Measurements from ENCODE around the gene HOXC13.

Gene HOXC13

GRCh38 chr12:53955036-53955775 lies 16.6 kb downstream of the HOXC13 start:
- no peak for DNase-seq

GRCh38 chr12:53955776-53956250 lies 17.2 kb downstream of the HOXC13 start:
- DNase-seq: no peak

DNA sequence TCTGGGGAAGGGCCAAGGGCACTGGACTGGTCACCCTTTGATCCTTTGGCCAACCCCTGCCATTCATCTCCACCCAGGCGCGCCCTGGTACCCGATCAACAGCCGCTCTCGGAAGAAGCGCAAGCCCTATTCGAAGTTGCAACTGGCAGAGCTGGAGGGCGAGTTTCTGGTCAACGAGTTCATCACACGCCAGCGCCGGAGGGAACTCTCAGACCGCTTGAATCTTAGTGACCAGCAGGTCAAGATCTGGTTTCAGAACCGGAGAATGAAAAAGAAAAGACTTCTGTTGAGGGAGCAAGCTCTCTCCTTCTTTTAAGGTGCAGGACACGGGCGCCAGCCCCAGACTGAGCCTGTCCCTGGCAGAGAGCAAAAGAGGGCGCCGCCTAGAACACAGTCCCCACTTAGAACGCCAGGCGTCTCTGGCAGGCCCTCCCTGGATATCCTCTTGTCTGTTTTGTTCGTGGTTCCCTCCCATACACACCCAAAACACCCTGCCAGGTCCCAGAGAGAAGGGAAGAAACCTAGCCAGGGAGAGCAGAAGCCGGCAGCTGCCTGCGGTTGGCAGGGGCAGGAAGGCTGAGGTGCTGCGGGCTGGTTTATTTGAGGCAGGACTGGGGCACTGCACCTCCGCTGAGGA lies 17.7 kb downstream of the HOXC13 start:
- no peak for DNase-seq

GRCh38 chr12:53956914-53957536 lies 18.4 kb downstream of the HOXC13 start:
- no peak for DNase-seq

DNA sequence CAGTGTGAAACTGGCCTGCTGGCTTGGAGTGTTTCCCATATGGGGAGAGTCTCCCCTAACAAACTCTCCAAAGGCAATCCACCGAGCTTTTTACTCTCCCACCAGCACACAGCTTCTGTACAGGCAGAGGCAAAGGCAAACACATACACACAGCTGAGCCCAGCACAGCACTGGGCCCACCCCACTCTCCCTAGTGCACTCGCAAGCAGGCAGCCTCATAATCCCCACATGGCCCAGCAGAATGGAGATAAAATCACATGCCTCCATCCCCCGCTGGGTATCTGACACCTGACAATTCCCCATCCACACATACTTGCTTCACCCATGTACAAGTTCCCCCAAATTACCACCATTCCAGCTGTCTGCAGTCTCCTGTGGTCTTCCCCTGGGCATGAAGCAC lies 19.5 kb downstream of the HOXC13 start:
- DNase-seq: no peak

- no peak for DNase-seq
Measured at GRCh38 chr12:53959314-53959713, 20.7 kb downstream of the HOXC13 start.

DNA sequence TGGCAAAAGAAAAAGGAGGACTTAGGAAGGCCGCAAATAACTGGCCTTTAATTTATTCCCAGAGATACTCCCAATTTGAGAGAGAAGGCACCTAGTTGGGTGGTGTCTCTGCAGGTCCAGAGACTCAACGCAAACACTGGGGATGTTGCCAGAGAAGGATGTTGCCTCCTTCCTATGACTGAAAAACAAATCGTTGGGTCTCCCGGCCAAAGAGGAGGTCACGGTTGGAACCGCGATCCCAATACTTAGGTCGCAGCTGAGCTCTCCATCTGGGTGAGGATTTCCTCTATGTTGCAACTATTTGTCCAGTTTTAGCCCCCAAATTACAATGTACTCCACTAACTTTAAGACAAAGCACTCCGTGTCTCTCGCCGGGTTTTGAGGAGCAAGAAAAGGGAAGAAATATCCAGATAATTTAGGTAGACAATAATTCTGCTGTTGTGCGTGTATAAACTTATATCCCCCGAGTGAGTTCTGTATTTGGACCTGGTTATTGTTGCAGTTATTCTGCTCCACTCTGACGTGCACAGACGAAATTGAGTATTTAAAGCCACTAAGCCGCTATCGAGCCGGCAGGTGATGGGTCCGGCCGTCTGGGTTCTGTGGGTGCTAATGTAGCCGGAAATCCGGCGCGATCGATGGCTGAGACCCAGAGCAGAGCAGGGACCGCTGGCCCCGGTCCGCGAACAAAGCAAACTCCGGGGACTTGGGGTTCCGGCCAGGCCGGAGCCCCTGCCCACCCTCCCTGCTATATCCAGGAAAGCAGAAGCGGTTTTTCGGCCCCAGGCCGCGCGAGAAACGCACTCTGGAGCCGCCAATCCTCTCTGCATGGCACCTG lies 21.8 kb downstream of the HOXC13 start:
- no peak for DNase-seq

GRCh38 chr12:53961025-53961761 lies 22.6 kb downstream of the HOXC13 start:
- DNase-seq: no peak

DNA sequence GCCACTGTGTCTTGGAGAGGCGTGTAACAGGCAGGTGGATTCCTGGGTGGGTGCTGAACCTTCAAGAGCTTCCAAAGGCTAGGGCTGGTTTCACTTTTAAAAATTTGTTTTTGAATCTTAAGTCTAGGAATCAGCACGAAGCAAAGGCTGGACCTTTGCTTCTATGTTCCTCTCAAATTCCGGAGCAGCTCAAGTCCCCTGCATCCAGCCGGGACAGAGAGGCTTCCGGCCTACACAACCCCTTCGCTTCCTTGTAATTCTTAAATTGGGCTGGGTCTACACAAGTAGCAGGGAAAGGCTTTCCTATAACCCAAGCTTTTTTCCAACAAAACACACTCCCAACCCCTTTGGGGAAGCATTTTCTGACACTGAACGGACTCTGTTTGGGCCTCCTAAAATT lies 24.4 kb downstream of the HOXC13 start:
- no peak for DNase-seq

DNA sequence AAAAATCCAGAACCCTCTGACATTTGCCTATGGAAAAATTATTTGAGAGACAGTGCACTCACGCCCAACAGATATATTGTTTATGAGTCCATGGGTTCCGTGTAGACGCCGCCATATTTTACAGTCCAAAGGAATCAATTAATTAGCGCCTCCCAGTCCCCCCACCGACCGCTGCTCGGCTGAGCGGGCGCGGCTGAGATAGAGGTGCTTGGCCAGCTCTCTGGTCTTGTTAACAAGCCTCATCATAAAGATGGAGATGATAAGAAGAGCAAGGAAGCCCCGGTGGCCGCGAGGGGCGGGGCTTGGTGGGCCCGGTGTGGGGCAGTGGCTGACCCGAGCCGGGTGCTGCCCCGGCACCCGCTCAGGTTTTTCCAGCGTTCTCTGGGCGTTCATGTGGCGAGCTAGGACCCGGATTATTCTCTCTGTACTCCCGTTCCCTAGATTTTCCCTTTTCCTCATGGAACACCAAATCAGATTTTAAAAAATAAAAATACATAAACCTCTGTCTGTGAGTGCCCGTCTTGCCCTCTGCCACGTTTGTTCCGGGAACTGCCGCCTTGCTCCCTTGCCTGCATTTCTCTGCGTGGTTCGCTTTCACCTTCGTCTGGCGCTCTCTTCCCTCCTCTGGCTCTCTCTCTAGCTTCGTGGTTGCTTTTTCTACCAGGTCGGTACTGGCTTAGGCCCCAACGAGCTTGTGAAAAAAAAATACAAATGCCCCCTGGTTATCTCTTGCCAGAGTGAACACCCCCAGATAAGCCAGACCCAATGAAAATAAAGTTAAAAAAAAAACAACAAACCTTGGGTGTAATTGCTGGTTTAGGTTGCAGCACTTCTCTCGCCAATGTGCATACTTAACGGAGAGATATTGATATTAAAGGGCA lies 25.0 kb downstream of the HOXC13 start:
- no peak for DNase-seq

GRCh38 chr12:53964315-53964713 lies 25.7 kb downstream of the HOXC13 start:
- no peak for DNase-seq

- DNase-seq: no peak
Measured at GRCh38 chr12:53965281-53966084, 26.9 kb downstream of the HOXC13 start.

GRCh38 chr12:53966085-53966384 lies 27.4 kb downstream of the HOXC13 start:
- DNase-seq: no peak

- DNase-seq: no peak
Measured at GRCh38 chr12:53966385-53967133, 27.9 kb downstream of the HOXC13 start.

DNA sequence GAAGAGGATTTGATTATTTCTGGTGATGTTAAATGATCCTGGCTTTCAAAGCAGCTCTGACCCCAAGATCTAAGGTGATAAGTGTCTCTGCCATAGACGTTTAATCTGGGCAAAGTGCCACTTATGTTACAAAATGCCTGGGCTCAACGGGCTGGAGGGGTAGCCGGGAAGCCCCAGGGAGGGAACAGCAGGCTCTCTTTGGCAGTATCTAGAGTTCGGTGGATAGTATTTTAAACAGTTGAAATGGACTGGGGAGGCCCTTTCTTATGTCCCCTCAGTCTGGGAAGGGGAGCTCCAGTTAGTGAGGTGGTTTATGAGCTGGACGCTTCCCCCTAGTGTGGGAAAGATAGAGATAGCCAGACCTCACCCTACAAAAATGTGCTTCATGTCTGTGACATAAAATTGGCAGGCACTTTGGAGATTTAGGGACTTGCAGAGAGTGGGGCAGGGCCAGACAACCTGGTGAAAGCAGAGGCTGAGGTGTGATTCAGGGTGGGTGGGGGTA lies 28.8 kb downstream of the HOXC13 start:
- no peak for DNase-seq

GRCh38 chr12:53968214-53969127 lies 29.8 kb downstream of the HOXC13 start:
- DNase-seq: no peak

- no peak for DNase-seq
Measured at GRCh38 chr12:53969588-53970259, 31.1 kb downstream of the HOXC13 start.

- no peak for DNase-seq
Measured at GRCh38 chr12:53970451-53970850, 31.8 kb downstream of the HOXC13 start.

Data from NCI-H1436 (cell line).